Tongue (tissue), 2 donors: ENCODE measurements around the gene PPARA. TPM values are rescaled to one million over a fixed set of nuclear protein-coding genes. Genes with fewer than 3 reads are reported as not detected.
"Not testable (repeated sequence)": the region's sequence is repeated elsewhere in the genome, so short reads cannot be mapped to it uniquely, and the experiment has no call there.

Source experiments
- DNase-seq: peaks from one replicate; pipeline ENCODE4 v3.0.0-alpha.2; 2015
- total RNA-seq: library from RNA; depleted of rRNA; stranded (reverse); fragments of >200 nt; gene quantifications from one replicate; pipeline ENCODE4 v1.2.3, GENCODE V29; 2014

Gene PPARA
- total RNA-seq, 1 donor from 2014 or later = 43.2 TPM

GRCh38 chr22:46127556-46127955 lies 22.8 kb upstream of the PPARA start:
- DNase-seq = no peak

- no peak for DNase-seq
Observed at GRCh38 chr22:46128606-46129005, 21.7 kb upstream of the PPARA start.

GRCh38 chr22:46129390-46130041 lies 20.8 kb upstream of the PPARA start:
- DNase-seq = no peak

GRCh38 chr22:46131151-46131587 lies 19.2 kb upstream of the PPARA start:
- no peak for DNase-seq

GRCh38 chr22:46132193-46132829 lies 18.0 kb upstream of the PPARA start:
- DNase-seq = not testable (repeated sequence)

- no peak for DNase-seq
Observed at GRCh38 chr22:46132830-46133587, 17.3 kb upstream of the PPARA start.

- no peak for DNase-seq
Observed at GRCh38 chr22:46133588-46133855, 16.8 kb upstream of the PPARA start.

GRCh38 chr22:46134111-46134705 lies 16.1 kb upstream of the PPARA start:
- DNase-seq = no peak

- DNase-seq = no peak
Observed at GRCh38 chr22:46135611-46136485, 14.5 kb upstream of the PPARA start.

- no peak for DNase-seq
Observed at GRCh38 chr22:46136486-46137217, 13.7 kb upstream of the PPARA start.

- DNase-seq = no peak
Observed at GRCh38 chr22:46137218-46137766, 13.0 kb upstream of the PPARA start.

GRCh38 chr22:46138058-46138797 lies 12.1 kb upstream of the PPARA start:
- no peak for DNase-seq

- peak; percentile 40 for DNase-seq
Observed at GRCh38 chr22:46139417-46139816, 10.9 kb upstream of the PPARA start.

GRCh38 chr22:46139895-46140350 lies 10.4 kb upstream of the PPARA start:
- DNase-seq = peak; percentile 81

GRCh38 chr22:46140989-46141928 lies 9.1 kb upstream of the PPARA start:
- DNase-seq = no peak

GRCh38 chr22:46142548-46143490 lies 7.5 kb upstream of the PPARA start:
- DNase-seq = no peak

GRCh38 chr22:46143491-46144147 lies 6.7 kb upstream of the PPARA start:
- DNase-seq = no peak
